Activated CD4-positive, alpha-beta T cell treated with anti-CD3 and anti-CD28 coated beads, Interleukin-2, Interleukin-6, amounts not matched to agents 100 ng/mL and 50 ng/mL, durations not matched to agents 16 hours and 8 hours (primary cell): ENCODE data around the gene SYT5.

Experiments used
- DNase-seq: peaks from one replicate; pipeline ENCODE4 v3.0.0-alpha.2; 2020

The SYT5 gene

DNA sequence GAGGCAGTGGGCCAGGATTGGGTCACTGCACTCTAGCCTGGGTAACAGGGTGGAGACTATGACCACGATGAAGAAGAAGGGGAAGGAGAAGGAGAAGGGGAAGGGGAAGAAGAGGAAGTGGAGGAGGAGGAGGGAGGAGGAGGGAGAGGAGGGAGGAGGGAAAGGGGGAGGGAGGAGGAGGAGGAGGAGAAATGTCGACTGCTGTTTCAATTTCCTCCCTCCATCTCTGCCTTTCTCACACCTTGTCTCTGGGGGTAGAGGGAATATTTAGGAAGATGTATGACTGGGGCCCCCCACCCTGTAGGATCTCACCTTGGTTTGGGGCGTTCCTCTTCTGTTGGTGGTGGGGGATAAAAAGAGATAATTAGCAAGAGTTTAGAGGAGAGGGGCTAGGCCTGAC is 34.9 kb downstream of the SYT5 start:
- DNase-seq: no peak

DNA sequence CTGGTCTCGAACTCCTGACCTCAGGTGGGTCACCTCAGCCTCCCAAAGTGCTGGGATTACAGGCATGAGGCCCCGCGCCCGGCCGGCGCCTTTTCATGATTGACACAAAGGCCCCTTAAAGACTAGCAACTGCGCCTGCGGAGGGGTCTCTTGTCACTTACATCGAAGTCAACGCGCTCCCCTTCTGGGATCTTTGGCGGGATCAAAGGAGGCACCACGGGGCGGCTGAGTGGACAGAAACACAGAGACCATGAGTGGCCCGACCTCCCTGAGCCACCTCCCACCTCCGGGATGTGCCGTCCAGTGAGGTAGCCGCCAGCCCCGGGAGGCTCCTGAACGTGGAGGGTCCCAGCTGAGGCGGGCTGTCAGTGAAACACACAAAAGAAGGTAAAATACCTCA is 38.4 kb downstream of the SYT5 start:
- no peak for DNase-seq

DNA sequence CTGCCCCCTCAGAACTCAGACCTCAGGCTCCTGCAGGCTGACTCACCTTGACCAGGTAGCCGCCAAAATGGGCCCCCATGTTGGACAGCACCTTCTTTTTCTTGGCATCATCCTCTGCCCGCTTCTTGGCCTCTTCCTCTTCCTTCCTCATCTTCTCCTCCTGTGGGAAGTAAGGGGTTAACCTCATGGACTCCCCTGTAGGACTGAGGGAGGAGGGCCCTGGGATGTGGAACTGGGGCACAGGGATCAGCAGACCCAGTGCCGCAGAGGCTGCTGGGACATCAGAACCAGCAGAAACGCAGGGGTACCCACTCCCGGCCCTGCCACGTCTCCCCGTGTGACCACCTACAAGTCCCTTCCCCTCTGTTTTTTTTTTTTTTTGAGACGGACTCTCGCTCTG is 42.2 kb downstream of the SYT5 start:
- no peak for DNase-seq

DNA sequence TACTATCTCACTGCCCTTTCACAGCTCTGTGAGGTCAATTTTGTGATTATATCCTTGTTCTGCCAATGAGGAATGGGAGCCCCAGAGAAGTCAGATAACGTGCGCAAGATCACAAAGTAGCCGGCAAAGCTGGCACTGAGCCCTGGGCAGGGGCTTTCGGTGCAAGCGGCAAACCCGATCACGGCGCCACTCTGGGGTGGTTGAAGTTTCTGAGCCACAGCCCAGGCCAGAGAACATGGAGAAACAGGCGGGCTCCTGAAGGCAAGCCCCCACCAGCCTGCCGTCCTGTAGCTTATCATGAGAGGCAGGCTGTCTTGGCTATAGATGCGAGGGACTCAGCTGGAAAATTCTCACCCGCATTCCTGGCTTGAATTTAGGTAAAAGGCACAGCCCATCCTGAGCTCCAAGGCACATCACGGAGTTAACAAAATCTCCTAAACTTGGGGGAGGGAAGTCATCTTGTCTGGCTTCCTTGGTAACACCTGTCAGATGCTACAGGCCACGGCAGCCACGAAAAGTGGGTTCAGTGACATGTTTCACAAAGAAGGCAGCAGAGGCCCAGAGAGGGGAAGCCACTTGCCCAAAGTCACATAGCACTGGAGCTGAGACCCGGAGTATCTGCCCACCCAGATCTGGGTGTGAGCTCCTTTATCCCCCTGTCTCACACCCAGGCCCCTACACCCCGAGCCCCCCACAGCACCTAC is 43.5 kb downstream of the SYT5 start:
- DNase-seq: no peak

DNA sequence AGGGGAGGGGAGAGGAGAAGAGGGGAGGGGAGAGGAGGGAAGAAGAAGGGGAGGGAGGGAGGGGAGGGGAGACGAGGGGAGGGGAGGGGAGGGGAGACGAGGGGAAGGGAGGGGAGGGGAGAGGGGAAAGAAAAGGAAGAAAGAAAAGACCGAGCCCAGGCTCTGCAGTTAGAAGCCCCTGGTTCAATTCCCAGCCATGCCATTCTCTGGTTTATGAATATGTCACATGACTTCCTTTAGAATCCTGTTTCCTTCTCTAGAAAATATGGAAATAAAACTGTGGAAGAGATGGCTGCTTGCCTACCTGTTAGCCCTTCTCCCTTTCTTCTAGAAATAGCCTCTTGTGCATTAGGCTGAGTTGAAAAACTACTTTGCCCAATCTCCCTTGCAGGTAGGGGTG is 45.4 kb downstream of the SYT5 start:
- DNase-seq: no peak

DNA sequence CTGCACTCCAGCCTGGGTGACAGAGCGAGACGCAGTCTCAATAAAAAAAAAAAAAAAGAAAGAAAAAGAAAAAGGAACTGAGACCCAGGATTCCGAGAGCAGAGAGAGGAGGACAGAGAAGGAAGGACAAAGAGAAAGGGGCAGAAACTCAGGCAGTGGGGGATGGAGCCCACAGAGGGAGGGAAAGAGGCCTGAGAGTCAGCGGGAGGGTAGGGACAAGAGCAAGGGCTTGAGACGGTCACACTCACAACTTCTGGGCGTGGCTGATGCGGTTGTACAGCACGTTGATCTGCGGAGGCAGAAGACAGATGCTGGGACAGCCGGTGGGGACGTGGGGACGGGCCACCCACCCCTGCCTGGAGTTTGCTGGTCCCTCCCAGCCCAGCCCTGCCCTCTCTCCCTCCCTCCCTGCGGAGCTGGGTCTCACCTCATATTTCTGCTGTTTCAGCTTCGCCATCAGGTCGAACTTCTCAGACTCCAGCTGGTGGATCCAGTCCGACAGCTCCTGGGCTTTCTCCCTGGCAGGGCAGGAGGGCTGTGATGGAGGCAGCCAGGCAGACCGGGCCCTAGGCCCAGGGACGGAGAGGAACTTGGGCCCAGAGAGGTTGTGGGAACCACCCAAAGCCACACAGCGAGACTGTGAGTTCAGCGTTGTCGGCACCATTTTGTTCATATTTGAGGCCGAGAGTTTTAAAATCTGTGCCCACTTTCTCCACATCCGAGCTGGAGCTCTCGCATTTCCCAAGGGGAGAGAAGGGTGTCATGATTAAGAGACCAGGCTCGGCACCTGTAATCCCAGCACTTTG is 46.2 kb downstream of the SYT5 start:
- no peak for DNase-seq

DNA sequence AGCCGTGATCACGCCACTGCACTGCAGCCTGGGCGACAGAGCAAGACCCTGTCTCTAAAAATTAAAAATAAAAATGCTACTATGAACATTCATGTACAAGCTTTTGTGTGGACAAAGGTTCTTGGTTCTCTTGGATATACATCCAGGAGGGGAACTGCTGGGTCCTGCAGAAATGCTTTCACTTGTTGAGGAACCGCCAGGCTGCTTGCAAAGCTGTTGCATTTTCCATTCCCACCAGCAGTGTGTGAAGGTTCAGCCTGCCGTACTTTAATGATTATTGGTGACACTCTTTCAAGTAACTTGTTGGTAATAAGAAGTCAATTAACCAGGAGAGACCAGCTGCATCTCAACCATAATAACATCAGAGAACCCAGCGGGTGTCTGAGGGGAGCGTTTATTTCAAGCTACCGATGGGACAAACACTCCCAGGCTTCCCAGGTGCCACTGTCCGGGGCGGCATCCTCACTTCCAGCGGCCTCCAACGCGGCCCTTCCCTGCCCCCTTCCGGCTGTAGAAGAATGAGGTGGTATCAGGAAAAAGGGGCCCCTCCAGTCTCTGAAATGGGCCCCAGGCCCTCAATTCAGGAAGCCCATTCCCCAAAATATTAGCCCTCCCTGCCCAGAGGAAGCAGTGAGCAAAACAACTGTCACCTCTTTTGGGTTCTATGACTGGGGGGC is 47.5 kb downstream of the SYT5 start:
- no peak for DNase-seq

DNA sequence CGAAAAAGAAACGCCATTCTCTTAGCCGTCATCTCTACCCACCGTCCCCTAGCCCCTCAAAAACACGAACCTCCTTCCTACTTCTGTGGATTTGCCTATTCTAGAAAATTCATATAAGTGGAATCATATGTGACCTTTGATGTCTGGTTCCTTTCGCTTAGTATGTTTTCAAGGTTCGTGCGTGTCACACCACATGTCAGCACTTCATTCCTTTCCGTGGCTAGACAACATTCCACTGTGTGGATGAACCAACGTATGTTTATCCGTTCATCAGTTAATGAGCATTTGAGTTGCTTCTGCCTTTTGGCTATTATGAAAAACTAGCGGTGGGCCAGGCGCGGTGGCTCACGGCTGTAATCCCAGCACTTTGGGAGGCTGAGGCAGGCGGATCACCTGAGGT is 48.7 kb downstream of the SYT5 start:
- DNase-seq: no peak
